ENCODE measurements around the gene RBM39.

GRCh38 chr20:35741892-35742740, at the start of gene RBM39:
- TF ChIP-seq, protein P1, sequence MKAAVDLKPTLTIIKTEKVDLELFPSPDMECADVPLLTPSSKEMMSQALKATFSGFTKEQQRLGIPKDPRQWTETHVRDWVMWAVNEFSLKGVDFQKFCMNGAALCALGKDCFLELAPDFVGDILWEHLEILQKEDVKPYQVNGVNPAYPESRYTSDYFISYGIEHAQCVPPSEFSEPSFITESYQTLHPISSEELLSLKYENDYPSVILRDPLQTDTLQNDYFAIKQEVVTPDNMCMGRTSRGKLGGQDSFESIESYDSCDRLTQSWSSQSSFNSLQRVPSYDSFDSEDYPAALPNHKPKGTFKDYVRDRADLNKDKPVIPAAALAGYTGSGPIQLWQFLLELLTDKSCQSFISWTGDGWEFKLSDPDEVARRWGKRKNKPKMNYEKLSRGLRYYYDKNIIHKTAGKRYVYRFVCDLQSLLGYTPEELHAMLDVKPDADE (IDR thresholded peaks at IDR 0.05) = peak; percentile 31; the same call in 1 of the 2 replicates
- TF ChIP-seq, protein P2, sequence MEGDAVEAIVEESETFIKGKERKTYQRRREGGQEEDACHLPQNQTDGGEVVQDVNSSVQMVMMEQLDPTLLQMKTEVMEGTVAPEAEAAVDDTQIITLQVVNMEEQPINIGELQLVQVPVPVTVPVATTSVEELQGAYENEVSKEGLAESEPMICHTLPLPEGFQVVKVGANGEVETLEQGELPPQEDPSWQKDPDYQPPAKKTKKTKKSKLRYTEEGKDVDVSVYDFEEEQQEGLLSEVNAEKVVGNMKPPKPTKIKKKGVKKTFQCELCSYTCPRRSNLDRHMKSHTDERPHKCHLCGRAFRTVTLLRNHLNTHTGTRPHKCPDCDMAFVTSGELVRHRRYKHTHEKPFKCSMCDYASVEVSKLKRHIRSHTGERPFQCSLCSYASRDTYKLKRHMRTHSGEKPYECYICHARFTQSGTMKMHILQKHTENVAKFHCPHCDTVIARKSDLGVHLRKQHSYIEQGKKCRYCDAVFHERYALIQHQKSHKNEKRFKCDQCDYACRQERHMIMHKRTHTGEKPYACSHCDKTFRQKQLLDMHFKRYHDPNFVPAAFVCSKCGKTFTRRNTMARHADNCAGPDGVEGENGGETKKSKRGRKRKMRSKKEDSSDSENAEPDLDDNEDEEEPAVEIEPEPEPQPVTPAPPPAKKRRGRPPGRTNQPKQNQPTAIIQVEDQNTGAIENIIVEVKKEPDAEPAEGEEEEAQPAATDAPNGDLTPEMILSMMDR (conservative IDR thresholded peaks at IDR 0.05; ENCODE audit: low read depth in 2 of 2) = peak in 1 of 2 experiments; percentile 32; a peak in 1 of 4 replicates
- TF ChIP-seq REST (IDR thresholded peaks at IDR 0.05; ENCODE audit: unreplicated experiment) (peak; percentile 6), EZH2 (IDR thresholded peaks at IDR 0.05; ENCODE audit: low read depth, unreplicated experiment) (no peak), POLR2AphosphoS5 (IDR thresholded peaks at IDR 0.05; ENCODE audit: low read depth) (peak; percentile 97), STAT1 (IDR thresholded peaks at IDR 0.05; ENCODE audit: unreplicated experiment) (no peak), CREB1 (CRISPR knock-in tag; IDR thresholded peaks at IDR 0.05; ENCODE audit: low read depth) (peak; percentile 93), EZH2phosphoT487 (IDR thresholded peaks at IDR 0.05; ENCODE audit: unreplicated experiment) (no peak), ZNF331 (CRISPR knock-in tag; IDR thresholded peaks at IDR 0.05; ENCODE audit: low read depth) (no peak), NANOG (IDR thresholded peaks at IDR 0.05; ENCODE audit: borderline replicate concordance) (no peak), ZNF114 (CRISPR knock-in tag; IDR thresholded peaks at IDR 0.05) (no peak)
- TF ChIP-seq, protein P3, sequence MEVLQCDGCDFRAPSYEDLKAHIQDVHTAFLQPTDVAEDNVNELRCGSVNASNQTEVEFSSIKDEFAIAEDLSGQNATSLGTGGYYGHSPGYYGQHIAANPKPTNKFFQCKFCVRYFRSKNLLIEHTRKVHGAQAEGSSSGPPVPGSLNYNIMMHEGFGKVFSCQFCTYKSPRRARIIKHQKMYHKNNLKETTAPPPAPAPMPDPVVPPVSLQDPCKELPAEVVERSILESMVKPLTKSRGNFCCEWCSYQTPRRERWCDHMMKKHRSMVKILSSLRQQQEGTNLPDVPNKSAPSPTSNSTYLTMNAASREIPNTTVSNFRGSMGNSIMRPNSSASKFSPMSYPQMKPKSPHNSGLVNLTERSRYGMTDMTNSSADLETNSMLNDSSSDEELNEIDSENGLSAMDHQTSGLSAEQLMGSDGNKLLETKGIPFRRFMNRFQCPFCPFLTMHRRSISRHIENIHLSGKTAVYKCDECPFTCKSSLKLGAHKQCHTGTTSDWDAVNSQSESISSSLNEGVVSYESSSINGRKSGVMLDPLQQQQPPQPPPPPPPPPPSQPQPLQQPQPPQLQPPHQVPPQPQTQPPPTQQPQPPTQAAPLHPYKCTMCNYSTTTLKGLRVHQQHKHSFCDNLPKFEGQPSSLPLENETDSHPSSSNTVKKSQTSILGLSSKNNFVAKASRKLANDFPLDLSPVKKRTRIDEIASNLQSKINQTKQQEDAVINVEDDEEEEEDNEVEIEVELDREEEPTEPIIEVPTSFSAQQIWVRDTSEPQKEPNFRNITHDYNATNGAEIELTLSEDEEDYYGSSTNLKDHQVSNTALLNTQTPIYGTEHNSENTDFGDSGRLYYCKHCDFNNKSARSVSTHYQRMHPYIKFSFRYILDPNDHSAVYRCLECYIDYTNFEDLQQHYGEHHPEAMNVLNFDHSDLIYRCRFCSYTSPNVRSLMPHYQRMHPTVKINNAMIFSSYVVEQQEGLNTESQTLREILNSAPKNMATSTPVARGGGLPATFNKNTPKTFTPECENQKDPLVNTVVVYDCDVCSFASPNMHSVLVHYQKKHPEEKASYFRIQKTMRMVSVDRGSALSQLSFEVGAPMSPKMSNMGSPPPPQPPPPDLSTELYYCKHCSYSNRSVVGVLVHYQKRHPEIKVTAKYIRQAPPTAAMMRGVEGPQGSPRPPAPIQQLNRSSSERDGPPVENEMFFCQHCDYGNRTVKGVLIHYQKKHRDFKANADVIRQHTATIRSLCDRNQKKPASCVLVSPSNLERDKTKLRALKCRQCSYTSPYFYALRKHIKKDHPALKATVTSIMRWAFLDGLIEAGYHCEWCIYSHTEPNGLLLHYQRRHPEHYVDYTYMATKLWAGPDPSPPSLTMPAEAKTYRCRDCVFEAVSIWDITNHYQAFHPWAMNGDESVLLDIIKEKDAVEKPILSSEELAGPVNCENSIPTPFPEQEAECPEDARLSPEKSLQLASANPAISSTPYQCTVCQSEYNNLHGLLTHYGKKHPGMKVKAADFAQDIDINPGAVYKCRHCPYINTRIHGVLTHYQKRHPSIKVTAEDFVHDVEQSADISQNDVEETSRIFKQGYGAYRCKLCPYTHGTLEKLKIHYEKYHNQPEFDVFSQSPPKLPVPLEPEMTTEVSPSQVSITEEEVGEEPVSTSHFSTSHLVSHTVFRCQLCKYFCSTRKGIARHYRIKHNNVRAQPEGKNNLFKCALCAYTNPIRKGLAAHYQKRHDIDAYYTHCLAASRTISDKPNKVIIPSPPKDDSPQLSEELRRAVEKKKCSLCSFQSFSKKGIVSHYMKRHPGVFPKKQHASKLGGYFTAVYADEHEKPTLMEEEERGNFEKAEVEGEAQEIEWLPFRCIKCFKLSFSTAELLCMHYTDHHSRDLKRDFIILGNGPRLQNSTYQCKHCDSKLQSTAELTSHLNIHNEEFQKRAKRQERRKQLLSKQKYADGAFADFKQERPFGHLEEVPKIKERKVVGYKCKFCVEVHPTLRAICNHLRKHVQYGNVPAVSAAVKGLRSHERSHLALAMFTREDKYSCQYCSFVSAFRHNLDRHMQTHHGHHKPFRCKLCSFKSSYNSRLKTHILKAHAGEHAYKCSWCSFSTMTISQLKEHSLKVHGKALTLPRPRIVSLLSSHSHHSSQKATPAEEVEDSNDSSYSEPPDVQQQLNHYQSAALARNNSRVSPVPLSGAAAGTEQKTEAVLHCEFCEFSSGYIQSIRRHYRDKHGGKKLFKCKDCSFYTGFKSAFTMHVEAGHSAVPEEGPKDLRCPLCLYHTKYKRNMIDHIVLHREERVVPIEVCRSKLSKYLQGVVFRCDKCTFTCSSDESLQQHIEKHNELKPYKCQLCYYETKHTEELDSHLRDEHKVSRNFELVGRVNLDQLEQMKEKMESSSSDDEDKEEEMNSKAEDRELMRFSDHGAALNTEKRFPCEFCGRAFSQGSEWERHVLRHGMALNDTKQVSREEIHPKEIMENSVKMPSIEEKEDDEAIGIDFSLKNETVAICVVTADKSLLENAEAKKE (CRISPR knock-in tag; IDR thresholded peaks at IDR 0.05) = no peak

All from GM23338 (cell line).